Measurements from ENCODE around the gene DPYSL5.

DNA sequence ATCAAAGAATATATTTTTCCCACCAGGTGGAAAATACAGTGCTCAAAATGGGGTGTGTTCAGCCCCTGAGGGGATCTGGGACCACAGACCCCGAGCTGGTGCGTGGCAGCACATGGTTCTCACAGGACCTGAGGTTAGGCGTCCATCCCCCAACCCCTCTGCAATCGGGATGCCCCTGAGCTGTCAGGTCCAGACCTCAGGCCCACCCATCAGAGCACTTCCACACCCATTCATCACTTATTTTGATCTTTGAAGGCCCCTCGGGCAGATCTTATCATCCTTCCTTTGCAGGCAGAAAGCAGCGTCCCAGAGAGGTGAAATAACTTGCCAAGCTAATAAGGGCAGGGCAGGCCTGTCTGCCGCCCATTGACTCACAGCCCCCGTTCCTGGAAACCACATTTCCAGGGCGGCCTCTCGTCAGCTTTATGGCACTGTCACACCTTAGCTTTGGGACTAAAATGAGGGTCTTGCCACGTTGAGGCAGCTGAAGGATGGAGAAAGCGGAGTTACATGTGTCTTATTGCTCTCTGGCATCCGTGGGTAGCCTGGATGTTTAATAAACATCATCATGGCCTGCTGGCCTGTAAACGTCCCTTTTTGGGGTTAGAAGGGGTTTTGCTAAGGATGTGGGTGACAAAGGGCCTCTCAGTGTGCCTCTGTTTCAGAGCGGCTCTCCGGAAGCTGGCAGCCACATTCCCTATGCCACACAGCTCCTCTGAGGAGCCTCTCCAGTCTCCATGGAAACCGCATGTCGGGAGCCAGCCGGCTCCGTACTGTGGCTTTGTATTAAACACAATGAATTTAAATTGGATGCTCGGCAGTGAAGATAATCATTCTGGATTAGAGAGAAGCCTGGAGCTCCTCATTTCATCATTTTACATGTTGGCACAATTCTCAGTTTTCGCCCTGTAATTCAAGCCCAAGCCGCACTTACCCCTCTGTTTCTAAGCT lies 64.3 kb downstream of the DPYSL5 start:
- TF ChIP-seq CTCF (IDR thresholded peaks at IDR 0.05) (no peak), POLR2A (IDR thresholded peaks at IDR 0.05) (no peak)

All from adrenal gland (tissue), 5 donors.